ENCODE results near the gene MIS18A. TPM values are rescaled to one million over a fixed set of nuclear protein-coding genes. Genes with fewer than 3 reads are reported as not detected.

The MIS18A gene
- total RNA-seq, 1 donor from 2014 or later: 31.9 TPM

DNA sequence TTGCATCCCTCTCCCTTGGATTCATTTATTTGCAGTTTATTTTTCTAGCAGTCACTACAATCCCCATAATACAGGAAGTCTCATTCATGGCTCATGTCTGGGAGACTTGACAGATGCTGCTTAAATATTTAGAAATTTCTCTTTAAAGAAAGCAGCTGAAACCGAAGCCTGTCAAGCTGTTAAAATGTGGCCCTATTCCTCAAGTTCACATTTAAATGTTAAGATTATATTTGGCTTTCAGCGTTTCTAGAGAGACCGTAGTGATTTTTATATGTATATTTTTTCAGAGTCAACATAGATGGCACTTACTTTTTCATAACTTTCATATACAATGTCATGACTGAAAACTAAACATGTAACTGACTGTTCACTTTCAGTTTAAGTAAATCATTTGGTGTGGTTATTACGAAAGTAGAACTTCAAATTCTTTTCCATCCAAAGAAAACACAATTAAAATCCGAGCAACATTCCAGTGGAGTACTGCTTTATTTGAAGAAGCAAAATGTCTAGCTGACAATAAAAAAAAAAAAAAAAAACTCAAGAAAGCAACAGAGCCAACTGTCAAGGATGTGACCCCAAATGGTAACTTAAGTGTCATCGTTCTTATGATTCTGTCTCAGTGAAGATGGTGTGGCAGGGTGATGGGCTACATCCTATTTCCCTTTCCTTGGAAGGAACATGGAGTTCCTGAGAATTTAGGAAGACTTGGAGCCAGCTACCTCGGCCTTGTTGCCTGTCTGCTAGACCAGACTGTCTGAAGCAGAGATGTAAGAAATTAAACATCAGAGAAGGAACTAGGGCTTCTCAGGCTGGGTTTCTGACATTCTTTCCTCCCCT lies 37.8 kb downstream of the MIS18A start:
- peaks cover 10% of the 10 kb centered on the region for H3K4me1 Mint-ChIP-seq (ENCODE audit: unreplicated experiment)
- H3K36me3 Mint-ChIP-seq: peaks cover 5% of the 10 kb centered on the region
- no peak overlapping the region for H3K4me3 Mint-ChIP-seq
- TF ChIP-seq, protein P1, sequence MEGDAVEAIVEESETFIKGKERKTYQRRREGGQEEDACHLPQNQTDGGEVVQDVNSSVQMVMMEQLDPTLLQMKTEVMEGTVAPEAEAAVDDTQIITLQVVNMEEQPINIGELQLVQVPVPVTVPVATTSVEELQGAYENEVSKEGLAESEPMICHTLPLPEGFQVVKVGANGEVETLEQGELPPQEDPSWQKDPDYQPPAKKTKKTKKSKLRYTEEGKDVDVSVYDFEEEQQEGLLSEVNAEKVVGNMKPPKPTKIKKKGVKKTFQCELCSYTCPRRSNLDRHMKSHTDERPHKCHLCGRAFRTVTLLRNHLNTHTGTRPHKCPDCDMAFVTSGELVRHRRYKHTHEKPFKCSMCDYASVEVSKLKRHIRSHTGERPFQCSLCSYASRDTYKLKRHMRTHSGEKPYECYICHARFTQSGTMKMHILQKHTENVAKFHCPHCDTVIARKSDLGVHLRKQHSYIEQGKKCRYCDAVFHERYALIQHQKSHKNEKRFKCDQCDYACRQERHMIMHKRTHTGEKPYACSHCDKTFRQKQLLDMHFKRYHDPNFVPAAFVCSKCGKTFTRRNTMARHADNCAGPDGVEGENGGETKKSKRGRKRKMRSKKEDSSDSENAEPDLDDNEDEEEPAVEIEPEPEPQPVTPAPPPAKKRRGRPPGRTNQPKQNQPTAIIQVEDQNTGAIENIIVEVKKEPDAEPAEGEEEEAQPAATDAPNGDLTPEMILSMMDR (conservative IDR thresholded peaks at IDR 0.05): no peak
- peaks cover 3% of the 10 kb centered on the region for H3K27me3 Mint-ChIP-seq
- no peak overlapping the region for H3K27ac Mint-ChIP-seq
- DNase-seq (ENCODE audit: extremely low spot score, unreplicated experiment): no peak
- H3K9me3 Mint-ChIP-seq: peaks cover 6% of the 10 kb centered on the region

DNA sequence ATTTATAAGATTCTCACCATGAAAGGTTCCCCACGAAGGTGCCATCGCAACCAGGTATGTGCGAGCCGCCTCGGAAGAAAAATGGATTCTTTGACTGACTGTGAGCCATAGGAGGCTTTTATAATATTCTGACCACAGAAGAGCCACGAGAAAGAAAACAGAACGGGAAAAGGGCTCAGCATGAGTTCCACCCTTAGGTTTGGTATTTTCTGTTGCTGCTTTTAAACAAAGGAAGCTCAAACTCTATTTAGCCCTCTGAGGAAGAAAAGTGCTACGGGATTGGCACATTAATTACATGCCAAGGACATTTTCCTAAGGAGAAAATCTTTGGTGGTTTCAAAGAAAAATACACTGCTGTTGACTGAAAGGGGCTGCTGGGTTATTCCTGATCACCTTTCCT lies 39.3 kb downstream of the MIS18A start:
- Mint-ChIP-seq H3K4me1 (ENCODE audit: unreplicated experiment) (peaks cover 10% of the 10 kb centered on the region), H3K4me3 (no peak overlapping the region), H3K27ac (no peak overlapping the region), H3K9me3 (peaks cover 6% of the 10 kb centered on the region), H3K27me3 (peaks cover 3% of the 10 kb centered on the region), H3K36me3 (peaks cover 5% of the 10 kb centered on the region)
- no peak for DNase-seq (ENCODE audit: extremely low spot score, unreplicated experiment)
- TF ChIP-seq, protein P1 (conservative IDR thresholded peaks at IDR 0.05): no peak

DNA sequence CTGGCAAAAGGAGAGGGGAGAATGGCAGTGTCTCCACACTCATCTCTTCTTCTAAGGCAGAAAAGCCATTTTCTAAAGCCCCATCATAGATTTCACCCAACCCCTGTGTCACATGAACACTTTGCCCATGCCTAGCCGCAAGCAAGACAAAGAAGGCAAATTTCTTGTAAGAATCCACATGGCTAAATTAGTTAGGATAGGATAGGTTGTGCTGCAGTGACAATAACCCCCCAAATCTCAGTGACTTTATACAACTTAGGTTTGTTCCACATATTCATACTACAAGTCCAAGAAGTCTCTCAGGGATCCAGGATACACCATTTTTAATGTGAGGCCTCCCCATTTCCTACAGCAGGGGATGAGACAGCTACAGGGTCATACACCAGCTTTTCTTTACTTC lies 40.8 kb downstream of the MIS18A start:
- Mint-ChIP-seq H3K4me1 (ENCODE audit: unreplicated experiment) (peaks cover 10% of the 10 kb centered on the region), H3K36me3 (peaks cover 5% of the 10 kb centered on the region)

DNA sequence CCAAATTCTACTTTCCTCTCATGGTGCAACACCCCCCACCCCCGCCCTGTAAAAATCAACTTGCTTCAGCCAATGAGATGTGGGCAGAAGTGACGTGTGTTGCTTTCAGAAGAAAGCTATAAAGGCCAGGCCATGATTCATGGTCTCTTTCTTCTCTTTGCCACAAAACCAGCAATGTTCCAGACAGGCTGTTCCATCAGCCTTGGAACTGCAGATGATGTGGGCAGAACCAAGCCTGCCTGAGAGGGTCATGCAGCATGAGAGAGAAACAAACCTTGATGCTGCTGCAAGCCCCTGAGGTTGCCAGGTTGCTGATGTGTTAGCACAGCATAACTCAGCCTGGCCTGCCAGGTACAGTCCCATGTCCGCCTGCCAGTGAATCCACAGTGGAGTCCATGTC lies 41.8 kb downstream of the MIS18A start:
- H3K36me3 Mint-ChIP-seq: peaks cover 5% of the 10 kb centered on the region
- H3K4me3 Mint-ChIP-seq: no peak overlapping the region
- H3K27me3 Mint-ChIP-seq: peaks cover 3% of the 10 kb centered on the region
- DNase-seq (ENCODE audit: extremely low spot score, unreplicated experiment): no peak
- TF ChIP-seq, protein P1 (conservative IDR thresholded peaks at IDR 0.05): no peak
- no peak overlapping the region for H3K27ac Mint-ChIP-seq
- H3K4me1 Mint-ChIP-seq (ENCODE audit: unreplicated experiment): peaks cover 10% of the 10 kb centered on the region
- peaks cover 6% of the 10 kb centered on the region for H3K9me3 Mint-ChIP-seq

More for the DNA sequence above, 40.8 kb downstream of the MIS18A start:
- Mint-ChIP-seq H3K27ac (no peak overlapping the region), H3K4me3 (no peak overlapping the region), H3K9me3 (peaks cover 6% of the 10 kb centered on the region), H3K27me3 (peaks cover 3% of the 10 kb centered on the region)
- TF ChIP-seq, protein P1 (conservative IDR thresholded peaks at IDR 0.05): no peak
- no peak for DNase-seq (ENCODE audit: extremely low spot score, unreplicated experiment)

DNA sequence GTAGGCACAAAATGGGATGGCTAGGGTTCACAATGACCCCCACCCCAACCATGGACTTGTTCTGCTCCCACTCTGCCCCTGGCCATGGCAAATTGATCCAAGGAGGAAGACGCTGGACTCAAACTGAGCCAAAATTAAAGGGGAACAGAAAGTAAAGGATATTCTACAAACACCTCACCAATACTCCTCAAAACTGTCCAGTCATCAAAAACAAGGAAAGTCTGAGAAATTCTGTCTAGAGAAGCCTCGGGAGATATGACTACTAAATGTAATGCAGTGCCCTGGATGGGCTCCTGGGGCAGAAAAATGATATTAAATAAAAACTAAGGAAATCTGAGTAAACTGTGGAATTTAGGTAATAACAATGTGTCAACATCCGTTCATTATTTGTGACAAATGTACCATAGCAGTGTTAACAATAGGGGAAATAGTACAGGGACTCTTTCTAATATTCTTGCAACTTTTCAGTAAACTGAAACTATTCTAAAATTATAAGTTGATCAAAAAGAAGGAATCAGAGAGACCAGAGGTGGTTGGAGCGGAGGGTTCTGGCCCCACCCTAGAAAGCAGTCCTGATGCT lies 45.0 kb downstream of the MIS18A start:
- Mint-ChIP-seq H3K27ac (no peak overlapping the region), H3K27me3 (peaks cover 3% of the 10 kb centered on the region), H3K4me3 (no peak overlapping the region), H3K36me3 (peaks cover 5% of the 10 kb centered on the region), H3K4me1 (ENCODE audit: unreplicated experiment) (peaks cover 5% of the 10 kb centered on the region), H3K9me3 (peaks cover 5% of the 10 kb centered on the region)
- DNase-seq (ENCODE audit: extremely low spot score, unreplicated experiment): peak; percentile 32
- TF ChIP-seq, protein P1 (conservative IDR thresholded peaks at IDR 0.05): no peak

Measured in type B pancreatic cell (in vitro differentiated cells).